GM12872 (cell line): ENCODE results near the gene ZBTB5.

ENCODE experiments used
- TF ChIP-seq, protein P1 (sequence below): IDR thresholded peaks from 3 replicates; pipeline ENCODE4 v1.5.1; 2011; ENCODE audit warnings: low read depth, mild to moderate bottlenecking, low read length, moderate library complexity; ENCODE audit not compliant: insufficient read depth

The ZBTB5 gene

DNA sequence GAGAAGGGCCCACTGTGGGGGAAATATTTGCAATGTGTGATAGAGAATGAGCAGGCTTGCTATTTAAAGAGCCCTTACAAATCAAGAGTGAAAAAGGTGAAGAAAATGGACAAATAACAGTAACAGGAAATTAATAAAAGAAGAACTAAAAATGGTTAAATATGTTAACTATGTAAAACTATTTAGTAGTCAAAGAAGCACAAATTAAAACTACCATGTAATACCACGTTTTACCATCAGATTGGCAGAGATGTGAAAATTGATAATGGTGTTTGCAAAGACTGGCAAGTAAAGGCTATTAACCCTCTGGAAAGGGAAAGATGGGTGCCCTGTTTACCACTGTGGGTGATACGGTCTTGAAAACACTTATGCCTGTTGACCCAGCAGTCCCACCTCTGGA lies 65.9 kb downstream of the ZBTB5 start:
- TF ChIP-seq, protein P1, sequence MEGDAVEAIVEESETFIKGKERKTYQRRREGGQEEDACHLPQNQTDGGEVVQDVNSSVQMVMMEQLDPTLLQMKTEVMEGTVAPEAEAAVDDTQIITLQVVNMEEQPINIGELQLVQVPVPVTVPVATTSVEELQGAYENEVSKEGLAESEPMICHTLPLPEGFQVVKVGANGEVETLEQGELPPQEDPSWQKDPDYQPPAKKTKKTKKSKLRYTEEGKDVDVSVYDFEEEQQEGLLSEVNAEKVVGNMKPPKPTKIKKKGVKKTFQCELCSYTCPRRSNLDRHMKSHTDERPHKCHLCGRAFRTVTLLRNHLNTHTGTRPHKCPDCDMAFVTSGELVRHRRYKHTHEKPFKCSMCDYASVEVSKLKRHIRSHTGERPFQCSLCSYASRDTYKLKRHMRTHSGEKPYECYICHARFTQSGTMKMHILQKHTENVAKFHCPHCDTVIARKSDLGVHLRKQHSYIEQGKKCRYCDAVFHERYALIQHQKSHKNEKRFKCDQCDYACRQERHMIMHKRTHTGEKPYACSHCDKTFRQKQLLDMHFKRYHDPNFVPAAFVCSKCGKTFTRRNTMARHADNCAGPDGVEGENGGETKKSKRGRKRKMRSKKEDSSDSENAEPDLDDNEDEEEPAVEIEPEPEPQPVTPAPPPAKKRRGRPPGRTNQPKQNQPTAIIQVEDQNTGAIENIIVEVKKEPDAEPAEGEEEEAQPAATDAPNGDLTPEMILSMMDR = no peak

DNA sequence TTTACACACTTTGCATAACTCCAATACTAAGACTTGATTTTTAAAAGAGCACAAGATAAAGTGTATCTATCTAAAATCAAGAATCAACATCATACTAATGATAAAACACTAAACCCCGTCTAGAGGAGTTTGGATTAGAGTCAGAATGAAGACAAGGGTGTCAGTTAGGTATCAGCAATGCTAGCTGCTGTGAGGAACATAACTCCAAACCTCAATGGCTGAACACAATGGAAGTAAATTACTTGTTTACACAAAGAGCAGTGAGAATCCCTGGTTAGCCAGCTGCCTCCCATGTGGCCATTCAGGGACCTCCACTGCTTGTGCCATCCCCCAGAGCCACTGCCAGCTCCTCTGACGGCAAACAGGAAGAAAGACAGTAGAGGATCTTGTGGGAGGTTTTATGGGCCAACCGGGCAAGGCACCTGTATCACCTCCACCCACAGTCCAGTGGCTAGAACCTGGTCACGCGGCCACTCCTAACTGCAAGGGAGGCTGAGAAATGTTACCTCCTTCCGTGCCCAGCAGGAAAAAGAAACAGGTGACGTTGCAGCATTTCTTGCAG lies 66.7 kb downstream of the ZBTB5 start:
- TF ChIP-seq, protein P1 = no peak

DNA sequence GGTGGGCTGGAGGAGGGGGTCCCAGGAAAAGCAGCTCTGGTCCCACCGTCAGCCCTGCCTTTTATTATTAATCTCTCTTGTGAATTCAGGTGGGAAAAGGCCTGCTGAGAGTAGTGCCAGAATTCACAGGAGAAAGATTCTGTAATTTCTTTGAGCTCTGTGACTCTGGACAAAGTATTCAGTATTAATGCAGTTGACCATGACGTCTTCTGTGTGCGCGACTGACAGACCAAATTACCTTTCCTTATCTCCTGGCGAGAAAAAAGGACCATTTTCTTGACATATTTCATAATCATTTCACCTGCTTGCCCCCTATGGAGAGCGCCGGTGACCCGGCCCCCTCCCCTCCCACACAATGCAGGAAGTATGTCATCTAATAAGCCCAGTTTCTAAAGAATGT lies 69.6 kb downstream of the ZBTB5 start:
- TF ChIP-seq, protein P1 = no peak

DNA sequence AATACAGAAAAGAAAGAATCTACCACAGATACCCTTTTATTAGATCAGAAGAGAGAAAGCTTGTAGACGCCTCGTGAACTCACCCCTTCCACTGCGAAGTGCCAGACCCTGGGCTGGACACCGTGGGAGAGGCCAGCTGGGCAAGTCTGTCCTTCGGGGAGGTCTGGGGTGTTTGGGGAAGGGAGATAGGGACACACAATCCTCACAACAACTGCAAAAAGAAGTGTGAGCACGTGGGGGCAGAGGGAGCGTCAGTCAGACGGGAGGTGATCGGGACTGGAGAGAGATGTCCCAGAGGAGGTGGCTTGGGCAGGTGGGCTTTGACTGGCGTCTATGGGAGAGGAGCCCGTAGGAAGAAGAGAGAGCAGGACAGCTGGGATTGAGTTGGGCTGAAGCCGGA lies 70.0 kb downstream of the ZBTB5 start:
- TF ChIP-seq, protein P1 = no peak

DNA sequence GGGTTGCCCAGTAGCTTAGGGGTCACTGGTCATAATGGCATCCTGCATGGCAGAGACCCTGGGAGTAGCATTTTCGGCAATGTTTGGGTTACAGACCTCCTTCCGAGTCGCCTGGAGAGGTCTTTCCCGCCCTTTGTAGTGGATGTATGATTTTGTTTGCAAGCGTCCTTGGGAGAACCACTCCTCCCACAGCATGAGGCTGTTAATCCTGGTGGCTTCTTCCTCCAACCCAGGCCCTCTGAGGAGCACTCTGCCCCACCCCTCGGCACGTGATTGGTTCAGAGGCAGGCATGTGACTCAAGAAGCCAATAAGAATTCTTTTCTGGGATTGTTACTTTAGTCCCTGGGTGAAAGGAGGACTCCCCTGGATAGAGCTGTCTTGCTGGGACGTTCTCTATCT lies 73.0 kb downstream of the ZBTB5 start:
- TF ChIP-seq, protein P1 = no peak

DNA sequence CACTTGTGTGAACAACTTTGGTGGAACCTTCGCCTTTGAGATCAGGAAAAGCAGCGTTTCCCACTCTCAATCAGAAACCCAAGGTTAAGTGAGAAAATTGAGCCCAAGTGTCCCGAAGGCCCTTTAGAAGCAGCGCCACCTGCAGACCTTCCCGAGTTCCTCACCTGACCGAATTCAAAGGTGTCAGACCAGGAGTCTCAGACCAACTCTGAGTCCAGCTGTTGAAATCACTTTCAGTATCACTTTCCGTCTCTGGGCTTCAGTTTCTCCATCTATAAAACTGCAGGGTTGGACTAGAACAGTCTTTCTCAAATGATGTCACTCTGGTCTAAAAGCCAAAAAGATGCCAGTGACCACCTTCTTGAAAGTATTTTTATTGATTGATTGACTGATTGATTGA lies 74.5 kb downstream of the ZBTB5 start:
- TF ChIP-seq, protein P1 = peak; percentile 80
